H1 (cell line): ENCODE measurements around the gene PDHX. TPM values are rescaled to one million over a fixed set of nuclear protein-coding genes. Genes with fewer than 3 reads are reported as not detected.

ENCODE experiments used
- CTCF ChIA-PET: fragments of 300-600 bp; sonication (Branson Sonifier 250); formaldehyde crosslinking; loops from one replicate; lab custom pipeline; 2021; ENCODE audit not compliant: partially characterized antibody; lab: Charles Lee
- POLR2A ChIA-PET: fragments of 300-600 bp; sonication (Branson Sonifier 250); formaldehyde crosslinking; loops from one replicate; lab custom pipeline; 2021; ENCODE audit warnings: inconsistent platforms; ENCODE audit not compliant: partially characterized antibody; lab: Charles Lee
- DNase-seq, 2 experiments: peaks; one replicate each; pipeline versions ENCODE4 v3.0.0 to v3.0.0-alpha.2; 2010 to 2022; ENCODE audit warnings: low spot score in 2 of 2, low read depth in 1 of 2, mixed read lengths in 1 of 2
- FAIRE-seq: peaks from 2 replicates; lab custom pipeline; 2011; peaks lifted over from hg19 to GRCh38; lab: Jason Lieb, UNC
- H2AFZ ChIP-seq: 2 replicates; pipeline ENCODE4 v1.8.1; 2012; ENCODE audit warnings: low read length, inconsistent platforms
- H2AK5ac ChIP-seq: 2 replicates; pipeline ENCODE4 v1.6.1; 2013; ENCODE audit warnings: low read depth, low read length
- H2BK120ac ChIP-seq: replicated peaks from 2 replicates; pipeline ENCODE3; 2013; ENCODE audit warnings: low read depth, low read length, inconsistent platforms
- H2BK12ac ChIP-seq: 2 replicates; pipeline ENCODE4 v1.6.1; 2013; ENCODE audit warnings: low read depth, low read length
- H2BK15ac ChIP-seq: 2 replicates; pipeline ENCODE4 v1.6.1; 2013; ENCODE audit warnings: low read length
- H2BK20ac ChIP-seq: 2 replicates; pipeline ENCODE4 v1.6.1; 2013; ENCODE audit warnings: low read length
- H2BK5ac ChIP-seq: 2 replicates; pipeline ENCODE4 v1.6.1; 2013; ENCODE audit warnings: low read depth, low read length
- H3K14ac ChIP-seq: 2 replicates; pipeline ENCODE4 v1.6.1; 2013; ENCODE audit warnings: inconsistent platforms; ENCODE audit not compliant: insufficient read length
- H3K18ac ChIP-seq: 2 replicates; pipeline ENCODE4 v1.6.1; 2013; ENCODE audit warnings: low read length; ENCODE audit errors: extremely low read depth
- H3K23ac ChIP-seq: 2 replicates; pipeline ENCODE4 v1.6.1; 2013; ENCODE audit warnings: inconsistent platforms; ENCODE audit not compliant: insufficient read length
- H3K23me2 ChIP-seq: 2 replicates; pipeline ENCODE4 v1.6.1; 2013; ENCODE audit warnings: low read depth, low read length
- H3K27ac ChIP-seq: 2 replicates; pipeline ENCODE4 v1.6.1; 2011; ENCODE audit warnings: low read depth, low read length, inconsistent platforms
- H3K27me3 ChIP-seq, 4 experiments: replicated peaks in 1 of 4; 1 replicate in 1 of 4; 2 replicates in 3 of 4; pipeline versions ENCODE4 v1.6.1 to v1.8.1; 2011 to 2013; ENCODE audit warnings: low read length in 3 of 4, mild to moderate bottlenecking in 3 of 4, inconsistent platforms in 2 of 4, mixed read lengths in 2 of 4, moderate library complexity in 1 of 4; ENCODE audit not compliant: control insufficient read depth in 3 of 4, insufficient read depth in 3 of 4; ENCODE audit errors: extremely low read depth in 1 of 4
- H3K36me3 ChIP-seq, 4 experiments: 2 replicates each; pipeline versions ENCODE4 v1.6.1 to v1.8.1; 2011 to 2013; ENCODE audit warnings: mild to moderate bottlenecking in 4 of 4, low read length in 3 of 4, moderate library complexity in 2 of 4, control low read depth in 1 of 4, inconsistent platforms in 1 of 4; ENCODE audit not compliant: insufficient read depth in 4 of 4, control insufficient read depth in 2 of 4
- H3K4ac ChIP-seq: replicated peaks from 2 replicates; pipeline ENCODE3; 2013; ENCODE audit warnings: low read length, low read depth, mixed read lengths, inconsistent platforms; ENCODE audit not compliant: insufficient read length
- H3K4me1 ChIP-seq, 4 experiments: replicated peaks in 1 of 4; 1 replicate in 1 of 4; 2 replicates in 3 of 4; pipeline versions ENCODE4 v1.6.1 to v1.8.1; 2011 to 2013; ENCODE audit warnings: low read length in 3 of 4, inconsistent platforms in 2 of 4, mixed read lengths in 1 of 4; ENCODE audit not compliant: insufficient read depth in 4 of 4, control insufficient read depth in 3 of 4
- H3K4me2 ChIP-seq, 2 experiments: 2 replicates each; pipeline versions ENCODE4 v1.6.1 to v1.8.1; 2011 to 2013; ENCODE audit warnings: low read depth in 2 of 2, low read length in 2 of 2, control low read depth in 1 of 2, inconsistent platforms in 1 of 2, mild to moderate bottlenecking in 1 of 2; ENCODE audit not compliant: insufficient read depth in 1 of 2
- H3K4me3 ChIP-seq, 4 experiments: fragments of 200-600, 300-600 bp in 1 of 4; sonication (generic), shearing (Covaris generic), sonication (Bioruptor Twin) in 1 of 4; 2 replicates each; pipeline versions ENCODE4 v1.5.1 to v1.8.1; 2011 to 2016; ENCODE audit warnings: low read length in 4 of 4, low read depth in 3 of 4, control low read depth in 2 of 4, inconsistent platforms in 2 of 4, mild to moderate bottlenecking in 2 of 4, mixed read lengths in 1 of 4, moderate library complexity in 1 of 4; ENCODE audit not compliant: insufficient read depth in 2 of 4; ENCODE audit errors: extremely low read depth in 1 of 4
- H3K56ac ChIP-seq: replicated peaks from 2 replicates; pipeline ENCODE3; 2013; ENCODE audit warnings: low read depth, mild to moderate bottlenecking, mixed read lengths, low read length, inconsistent platforms; ENCODE audit not compliant: insufficient read length
- H3K79me1 ChIP-seq: 2 replicates; pipeline ENCODE4 v1.6.1; 2013; ENCODE audit warnings: low read depth, low read length, control low read depth
- H3K79me2 ChIP-seq, 2 experiments: 2 replicates each; pipeline versions ENCODE4 v1.6.1 to v1.8.1; 2012 to 2013; ENCODE audit warnings: low read length in 2 of 2, mild to moderate bottlenecking in 2 of 2, inconsistent platforms in 1 of 2; ENCODE audit not compliant: insufficient read depth in 2 of 2, control insufficient read depth in 1 of 2
- H3K9ac ChIP-seq, 4 experiments: replicated peaks in 1 of 4; 1 replicate in 1 of 4; 2 replicates in 3 of 4; pipeline versions ENCODE4 v1.6.1 to v1.8.1; 2011 to 2013; ENCODE audit warnings: low read depth in 3 of 4, low read length in 3 of 4, control low read depth in 2 of 4, mild to moderate bottlenecking in 2 of 4, moderate library complexity in 2 of 4, inconsistent platforms in 1 of 4; ENCODE audit errors: extremely low read depth in 1 of 4
- H3K9me3 ChIP-seq, 2 experiments: 2 replicates each; pipeline versions ENCODE4 v1.6.1 to v1.8.1; 2012 to 2013; ENCODE audit warnings: mild to moderate bottlenecking in 2 of 2, moderate library complexity in 2 of 2, control low read depth in 1 of 2, inconsistent platforms in 1 of 2, low read depth in 1 of 2, low read length in 1 of 2, mixed read lengths in 1 of 2; ENCODE audit not compliant: insufficient read depth in 2 of 2
- H4K20me1 ChIP-seq, 2 experiments: replicated peaks in 1 of 2; 2 replicates each; pipeline versions ENCODE3 to v1.8.1; 2011 to 2013; ENCODE audit warnings: inconsistent platforms in 2 of 2, low read length in 2 of 2, mild to moderate bottlenecking in 1 of 2; ENCODE audit not compliant: insufficient read depth in 2 of 2, control insufficient read depth in 1 of 2
- H4K5ac ChIP-seq: 2 replicates; pipeline ENCODE4 v1.6.1; 2013; ENCODE audit warnings: low read length, low read depth, mixed read lengths, inconsistent platforms; ENCODE audit not compliant: insufficient read length
- H4K8ac ChIP-seq: 2 replicates; pipeline ENCODE4 v1.8.0; 2013; ENCODE audit warnings: mild to moderate bottlenecking, moderate library complexity, low read length, inconsistent platforms; ENCODE audit not compliant: insufficient read depth; ENCODE audit errors: extremely low read depth
- H4K91ac ChIP-seq: replicated peaks from 2 replicates; pipeline ENCODE3; 2013; ENCODE audit warnings: low read length, mixed read lengths, inconsistent platforms; ENCODE audit not compliant: insufficient read length
- BACH1 ChIP-seq: IDR thresholded peaks from 2 replicates; pipeline ENCODE4 v1.6.1; 2012; ENCODE audit warnings: low read length, improper control_type of control experiment
- CBX5 ChIP-seq: fragments of 300-800, 300-1000 bp; sonication (generic); IDR thresholded peaks from 2 replicates; pipeline ENCODE4 v1.7.1; 2016; ENCODE audit warnings: antibody characterized with exemption, low read length, low read depth
- CBX8 ChIP-seq: fragments of 300-800, 300-1000 bp; sonication (generic); IDR thresholded peaks from 2 replicates; pipeline ENCODE4 v1.7.1; 2016; ENCODE audit warnings: low read depth, low read length, borderline replicate concordance
- CTBP2 ChIP-seq: IDR thresholded peaks from 2 replicates; pipeline ENCODE4 v1.7.0; 2011; ENCODE audit warnings: borderline replicate concordance, mild to moderate bottlenecking, moderate library complexity, mixed read lengths, low read length; ENCODE audit not compliant: insufficient read depth, insufficient read length
- EGR1 ChIP-seq: IDR thresholded peaks from 2 replicates; pipeline ENCODE4 v1.6.1; 2011; ENCODE audit warnings: low read depth, low read length, borderline replicate concordance
- POLR2AphosphoS5 ChIP-seq: IDR thresholded peaks from 2 replicates; pipeline ENCODE4 v1.6.1; 2011; ENCODE audit warnings: low read depth, low read length
- POU5F1 ChIP-seq: IDR thresholded peaks from 2 replicates; pipeline ENCODE4 v1.6.1; 2011; ENCODE audit warnings: low read depth, mild to moderate bottlenecking, low read length, moderate library complexity
- RFX5 ChIP-seq: IDR thresholded peaks from 2 replicates; pipeline ENCODE4 v1.6.1; 2011; ENCODE audit warnings: low read depth, low read length, improper control_type of control experiment, borderline replicate concordance
- SIX5 ChIP-seq: IDR thresholded peaks from 2 replicates; pipeline ENCODE4 v1.6.1; 2011; ENCODE audit warnings: mild to moderate bottlenecking, low read depth, low read length
- TAF1 ChIP-seq: IDR thresholded peaks from 2 replicates; pipeline ENCODE4 v1.6.1; 2011; ENCODE audit warnings: mild to moderate bottlenecking, low read depth, low read length
- TBP ChIP-seq: IDR thresholded peaks from 2 replicates; pipeline ENCODE4 v1.6.1; 2011; ENCODE audit warnings: low read depth, low read length, improper control_type of control experiment
- TCF12 ChIP-seq: IDR thresholded peaks from 2 replicates; pipeline ENCODE4 v1.6.1; 2011; ENCODE audit warnings: low read depth, mild to moderate bottlenecking, low read length
- TEAD4 ChIP-seq: IDR thresholded peaks from 2 replicates; pipeline ENCODE4 v1.6.1; 2012; ENCODE audit warnings: low read depth, low read length, inconsistent platforms, mixed read lengths
- WGBS, 2 experiments: shearing (Covaris generic) in 1 of 2; methylation state at CpG; one replicate each; pipeline versions ENCODE4 v1.1.6 to v1.1.7; 2013 to 2015; ENCODE audit warnings: low lambda C conversion rate in 2 of 2, mixed read lengths in 2 of 2, inconsistent platforms in 1 of 2, low coverage in 1 of 2, missing lambda C conversion rate in 1 of 2; ENCODE audit not compliant: insufficient replicate concordance in 2 of 2, insufficient coverage in 1 of 2, insufficient read length in 1 of 2; ENCODE audit errors: extremely low coverage in 1 of 2, missing lambda C conversion rate in 1 of 2; 5-methylcytosine and 5-hydroxymethylcytosine counted together
- polyA plus RNA-seq, 7 experiments: library from polyadenylated mRNA; depleted of rRNA in 3 of 7; stranded (reverse) in 5 of 7; unstranded in 2 of 7; fragments of >200 nt in 5 of 7; fragments of 200-250 nt in 2 of 7; gene quantifications; 1 replicate in 5 of 7; 2 replicates in 1 of 7; 4 replicates in 1 of 7; pipeline versions ENCODE4 v1.2.1 to v1.2.3, GENCODE V29; 2011 to 2013; ENCODE audit warnings: missing spikeins in 2 of 7, mixed read lengths in 2 of 7
- total RNA-seq: library from RNA; stranded (reverse); fragmentation: NEBNext Ultra II Directional; extraction: Animal tissue kit (Norgen Biotek cat#: 25700); gene quantifications from 2 replicates; pipeline ENCODE4 v1.2.1, GENCODE V29; 2021
- TF ChIP-seq, protein P1 (sequence below): IDR thresholded peaks from 2 replicates; pipeline ENCODE4 v1.6.1; 2011; ENCODE audit warnings: low read depth, mild to moderate bottlenecking, low read length; ENCODE audit not compliant: insufficient read depth
- TF ChIP-seq, protein P2 (sequence below): IDR thresholded peaks from 2 replicates; pipeline ENCODE4 v1.6.1; 2012; ENCODE audit warnings: inconsistent platforms

PDHX gene
- total and polyA plus RNA-seq, 2 of the 8 experiments (the other 6 are each of a cell fraction or from before 2014, with no cell fraction given): 12.4 to 51.9 TPM

DNA sequence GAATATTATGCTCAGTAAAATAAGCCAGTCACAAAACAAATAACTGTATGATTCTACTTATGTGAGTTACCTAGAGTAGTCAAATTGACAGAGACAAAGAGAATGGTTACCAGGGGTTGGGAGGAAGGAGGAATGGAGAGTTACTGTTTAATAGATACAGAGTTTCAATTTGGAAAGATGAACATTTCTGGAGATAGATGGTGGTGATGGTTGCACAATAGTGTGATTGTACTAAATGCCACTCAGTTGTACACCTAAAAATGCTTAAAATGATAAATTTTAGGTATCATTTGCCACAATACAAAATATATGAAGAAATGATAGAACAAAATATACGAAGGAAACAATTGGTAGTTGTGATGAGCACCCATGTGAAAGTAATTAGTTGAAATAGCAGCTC, 43.4 kb downstream of the PDHX start:
- Histone ChIP-seq H3K9ac (no peak overlapping the region), H3K27me3 (peaks cover 0 to 1% (median 0%) of the 10 kb centered on the region in 4 experiments; a peak in 1 of 7 replicates), H4K8ac (no peak overlapping the region), H3K23ac (no peak overlapping the region), H3K36me3 (no peaks in the 10 kb centered on the region; a peak in 2 of 8 replicates), H3K23me2 (no peaks in the 10 kb centered on the region), H3K56ac (no peak overlapping the region), H4K5ac (no peak overlapping the region), H3K9me3 (no peaks in the 10 kb centered on the region), H3K4me1 (no peaks in the 10 kb centered on the region), H3K4me2 (no peak overlapping the region), H2BK12ac (no peak overlapping the region), H3K14ac (no peak overlapping the region), H4K91ac (no peak overlapping the region), H3K4ac (no peak overlapping the region), H3K79me1 (no peaks in the 10 kb centered on the region), H2BK5ac (no peak overlapping the region), H3K27ac (no peak overlapping the region), H4K20me1 (peaks cover 0 to 1% of the 10 kb centered on the region in 2 experiments), H3K18ac (no peak overlapping the region), H2BK20ac (no peak overlapping the region), H3K4me3 (no peak overlapping the region), H2AFZ (no peak overlapping the region), H2BK120ac (no peak overlapping the region), H2BK15ac (no peak overlapping the region), H3K79me2 (no peaks in the 10 kb centered on the region), H2AK5ac (no peak overlapping the region)
- TF ChIP-seq SIX5 (no peak), CBX5 (no peak), TBP (no peak), POU5F1 (no peak), BACH1 (no peak), RFX5 (no peak), CTBP2 (no peak), TCF12 (no peak), POLR2AphosphoS5 (no peak), CBX8 (no peak), EGR1 (no peak), TEAD4 (no peak), TAF1 (no peak)
- TF ChIP-seq, protein P1, sequence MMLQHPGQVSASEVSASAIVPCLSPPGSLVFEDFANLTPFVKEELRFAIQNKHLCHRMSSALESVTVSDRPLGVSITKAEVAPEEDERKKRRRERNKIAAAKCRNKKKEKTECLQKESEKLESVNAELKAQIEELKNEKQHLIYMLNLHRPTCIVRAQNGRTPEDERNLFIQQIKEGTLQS: no peak
- TF ChIP-seq, protein P2, sequence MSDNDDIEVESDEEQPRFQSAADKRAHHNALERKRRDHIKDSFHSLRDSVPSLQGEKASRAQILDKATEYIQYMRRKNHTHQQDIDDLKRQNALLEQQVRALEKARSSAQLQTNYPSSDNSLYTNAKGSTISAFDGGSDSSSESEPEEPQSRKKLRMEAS: no peak
- FAIRE-seq (no peak), DNase-seq (no peak)
- CTCF ChIA-PET: interaction anchor here (1.2 kb wide), 1 partner anchor 40 kb away, joined by 3 read pairs; no protein-coding TSS in a partner anchor
- POLR2A ChIA-PET: no interaction called here
- 100% methylated on average over 1 of the region's 1 CpG; no CpG with 5 or more reads in 1 of the 2 experiments for WGBS, 2 experiments
